GM23338 (cell line): ENCODE results near the gene DYNC2H1.

Experiments
- CREB1 ChIP-seq: fragments of 250-450 bp; sonication (Bioruptor Pico); IDR thresholded peaks from 2 replicates; pipeline ENCODE4 v1.5.0; 2020; ENCODE audit warnings: low read depth, mild to moderate bottlenecking, moderate library complexity
- CTCF ChIP-seq, 2 experiments: fragments of 200-600 bp in 1 of 2; sonication (generic) in 1 of 2; conservative IDR thresholded peaks; 2 replicates each; pipeline versions ENCODE4 v1.5.1 to v1.6.1; 2016 to 2017; ENCODE audit warnings: antibody characterized with exemption in 2 of 2, low read depth in 2 of 2, mild to moderate bottlenecking in 2 of 2, moderate library complexity in 1 of 2
- TF ChIP-seq, protein P1 (sequence below): IDR thresholded peaks from one replicate; pipeline ENCODE4 v1.6.1; 2018; ENCODE audit warnings: antibody characterized with exemption; ENCODE audit not compliant: unreplicated experiment

GRCh38 chr11:103434073-103434411 is 324.8 kb downstream of the DYNC2H1 start:
- TF ChIP-seq CTCF (conservative IDR thresholded peaks at IDR 0.05; ENCODE audit: low read depth in 2 of 2): no peak
- TF ChIP-seq, protein P1, sequence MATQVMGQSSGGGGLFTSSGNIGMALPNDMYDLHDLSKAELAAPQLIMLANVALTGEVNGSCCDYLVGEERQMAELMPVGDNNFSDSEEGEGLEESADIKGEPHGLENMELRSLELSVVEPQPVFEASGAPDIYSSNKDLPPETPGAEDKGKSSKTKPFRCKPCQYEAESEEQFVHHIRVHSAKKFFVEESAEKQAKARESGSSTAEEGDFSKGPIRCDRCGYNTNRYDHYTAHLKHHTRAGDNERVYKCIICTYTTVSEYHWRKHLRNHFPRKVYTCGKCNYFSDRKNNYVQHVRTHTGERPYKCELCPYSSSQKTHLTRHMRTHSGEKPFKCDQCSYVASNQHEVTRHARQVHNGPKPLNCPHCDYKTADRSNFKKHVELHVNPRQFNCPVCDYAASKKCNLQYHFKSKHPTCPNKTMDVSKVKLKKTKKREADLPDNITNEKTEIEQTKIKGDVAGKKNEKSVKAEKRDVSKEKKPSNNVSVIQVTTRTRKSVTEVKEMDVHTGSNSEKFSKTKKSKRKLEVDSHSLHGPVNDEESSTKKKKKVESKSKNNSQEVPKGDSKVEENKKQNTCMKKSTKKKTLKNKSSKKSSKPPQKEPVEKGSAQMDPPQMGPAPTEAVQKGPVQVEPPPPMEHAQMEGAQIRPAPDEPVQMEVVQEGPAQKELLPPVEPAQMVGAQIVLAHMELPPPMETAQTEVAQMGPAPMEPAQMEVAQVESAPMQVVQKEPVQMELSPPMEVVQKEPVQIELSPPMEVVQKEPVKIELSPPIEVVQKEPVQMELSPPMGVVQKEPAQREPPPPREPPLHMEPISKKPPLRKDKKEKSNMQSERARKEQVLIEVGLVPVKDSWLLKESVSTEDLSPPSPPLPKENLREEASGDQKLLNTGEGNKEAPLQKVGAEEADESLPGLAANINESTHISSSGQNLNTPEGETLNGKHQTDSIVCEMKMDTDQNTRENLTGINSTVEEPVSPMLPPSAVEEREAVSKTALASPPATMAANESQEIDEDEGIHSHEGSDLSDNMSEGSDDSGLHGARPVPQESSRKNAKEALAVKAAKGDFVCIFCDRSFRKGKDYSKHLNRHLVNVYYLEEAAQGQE: no peak
- no peak for TF ChIP-seq CREB1 (CRISPR knock-in tag)
